AG10803 (cell line): ENCODE results near the gene SOBP.

Source experiments
- DNase-seq: peaks from one replicate; pipeline ENCODE4 v3.0.0; 2010; ENCODE audit warnings: low read depth
- H3K4me3 ChIP-seq: 2 replicates; pipeline ENCODE4 v1.5.1; 2011; ENCODE audit warnings: mild to moderate bottlenecking, low read length, control low read depth
- TF ChIP-seq, protein P1 (sequence below): conservative IDR thresholded peaks from 2 replicates; pipeline ENCODE4 v1.5.1; 2011; ENCODE audit warnings: mild to moderate bottlenecking, low read length, control low read depth, inconsistent platforms

Gene SOBP

DNA sequence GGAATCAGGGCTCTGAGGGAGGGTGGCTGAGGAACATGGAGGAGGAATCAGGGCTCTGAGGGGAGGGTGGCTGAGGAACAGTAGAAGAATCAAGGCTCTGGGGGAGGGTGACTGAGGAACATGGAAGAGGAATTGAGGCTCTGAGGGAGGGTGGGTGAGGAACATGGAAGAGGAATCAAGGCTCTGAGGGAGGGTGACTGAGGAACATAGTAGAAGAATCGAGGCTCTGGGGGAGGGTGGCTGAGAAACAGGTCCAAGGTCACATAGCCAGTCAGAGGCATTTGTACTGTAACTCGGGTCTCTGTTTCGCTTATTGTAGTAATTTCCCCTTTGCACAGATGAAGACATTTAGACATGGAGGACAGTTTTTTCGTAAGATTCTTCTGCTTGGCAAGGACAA lies 164.8 kb downstream of the SOBP start:
- H3K4me3 ChIP-seq = no peak overlapping the region
- no peak for DNase-seq
- TF ChIP-seq, protein P1, sequence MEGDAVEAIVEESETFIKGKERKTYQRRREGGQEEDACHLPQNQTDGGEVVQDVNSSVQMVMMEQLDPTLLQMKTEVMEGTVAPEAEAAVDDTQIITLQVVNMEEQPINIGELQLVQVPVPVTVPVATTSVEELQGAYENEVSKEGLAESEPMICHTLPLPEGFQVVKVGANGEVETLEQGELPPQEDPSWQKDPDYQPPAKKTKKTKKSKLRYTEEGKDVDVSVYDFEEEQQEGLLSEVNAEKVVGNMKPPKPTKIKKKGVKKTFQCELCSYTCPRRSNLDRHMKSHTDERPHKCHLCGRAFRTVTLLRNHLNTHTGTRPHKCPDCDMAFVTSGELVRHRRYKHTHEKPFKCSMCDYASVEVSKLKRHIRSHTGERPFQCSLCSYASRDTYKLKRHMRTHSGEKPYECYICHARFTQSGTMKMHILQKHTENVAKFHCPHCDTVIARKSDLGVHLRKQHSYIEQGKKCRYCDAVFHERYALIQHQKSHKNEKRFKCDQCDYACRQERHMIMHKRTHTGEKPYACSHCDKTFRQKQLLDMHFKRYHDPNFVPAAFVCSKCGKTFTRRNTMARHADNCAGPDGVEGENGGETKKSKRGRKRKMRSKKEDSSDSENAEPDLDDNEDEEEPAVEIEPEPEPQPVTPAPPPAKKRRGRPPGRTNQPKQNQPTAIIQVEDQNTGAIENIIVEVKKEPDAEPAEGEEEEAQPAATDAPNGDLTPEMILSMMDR = no peak

GRCh38 chr6:107655245-107655644 lies 165.3 kb downstream of the SOBP start:
- TF ChIP-seq, protein P1 = no peak; the same call in 1 of the 2 replicates
- no peak for DNase-seq
- H3K4me3 ChIP-seq = no peak overlapping the region

GRCh38 chr6:107655864-107656263 lies 165.9 kb downstream of the SOBP start:
- TF ChIP-seq, protein P1 = no peak
- DNase-seq = no peak
- H3K4me3 ChIP-seq = no peak overlapping the region

DNA sequence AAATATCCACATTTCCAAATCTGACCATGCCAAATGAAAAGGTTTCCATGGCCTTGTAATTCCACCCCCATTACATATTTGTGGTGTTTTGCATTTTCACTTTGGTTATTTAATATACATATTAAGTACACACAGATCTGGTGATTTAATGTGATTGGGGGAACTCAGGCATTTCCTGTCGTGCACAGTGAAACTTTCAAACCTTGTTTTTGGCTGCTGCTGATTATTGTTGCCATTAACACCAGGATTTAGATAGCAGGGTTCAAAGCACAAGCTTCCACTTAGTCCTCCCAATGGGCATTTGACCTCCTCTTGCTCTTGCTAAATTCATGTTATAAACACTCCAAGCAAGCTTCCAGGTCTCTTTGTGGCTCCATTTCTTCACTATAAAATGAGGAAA lies 166.5 kb downstream of the SOBP start:
- H3K4me3 ChIP-seq = no peak overlapping the region
- peak; percentile 40 for DNase-seq
- TF ChIP-seq, protein P1 = no peak

- TF ChIP-seq, protein P1 = no peak
- DNase-seq = no peak
- H3K4me3 ChIP-seq = no peak overlapping the region
Measured at GRCh38 chr6:107656883-107657282, 167.0 kb downstream of the SOBP start.

GRCh38 chr6:107657373-107657754 lies 167.4 kb downstream of the SOBP start:
- TF ChIP-seq, protein P1 = no peak
- no peak for DNase-seq
- H3K4me3 ChIP-seq = no peak overlapping the region

DNA sequence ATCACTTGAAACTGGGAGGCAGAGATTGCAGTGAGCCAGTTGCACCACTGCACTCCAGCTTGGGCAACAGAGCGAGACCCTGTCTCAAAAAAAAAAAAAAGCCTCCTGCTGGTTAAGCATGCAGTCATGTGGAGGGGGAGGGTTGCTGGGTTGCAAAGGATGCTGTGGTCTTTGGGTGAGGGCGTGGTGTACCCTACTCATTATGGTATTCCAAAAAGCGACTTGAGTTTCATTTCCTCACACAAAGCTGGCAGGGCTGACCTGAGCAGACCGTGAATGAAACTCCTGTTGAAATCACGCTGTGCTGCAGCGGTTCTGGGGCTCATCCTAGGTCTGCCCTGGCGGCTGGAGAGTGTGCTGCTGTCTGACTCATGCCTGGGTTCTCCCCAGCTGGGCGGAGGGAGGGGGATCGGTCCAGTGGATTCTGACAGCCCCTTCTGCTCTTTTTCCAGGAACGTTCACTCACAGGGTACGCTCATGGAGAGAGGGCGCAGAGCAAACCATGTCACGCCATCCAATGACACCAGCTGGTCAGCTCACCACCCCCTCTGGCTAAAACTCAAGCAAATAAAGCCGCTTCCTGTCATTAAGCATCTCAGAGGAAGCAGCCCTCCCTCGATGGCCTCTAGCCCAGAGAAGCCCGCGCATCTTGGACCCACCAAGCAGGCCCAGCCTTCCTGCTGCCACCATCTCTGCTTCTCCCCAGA lies 168.0 kb downstream of the SOBP start:
- TF ChIP-seq, protein P1 = no peak
- H3K4me3 ChIP-seq = no peak overlapping the region
- no peak for DNase-seq
